Endothelial cell of umbilical vein (primary cell): ENCODE measurements around the gene TSPAN14.

ENCODE experiments used
- EZH2 ChIP-seq: IDR thresholded peaks from 2 replicates; pipeline ENCODE4 v1.6.1; 2012; ENCODE audit warnings: borderline replicate concordance, low read depth, mild to moderate bottlenecking, moderate library complexity, low read length, inconsistent platforms; ENCODE audit not compliant: severe bottlenecking
- JUN ChIP-seq: IDR thresholded peaks from 2 replicates; pipeline ENCODE4 v1.6.1; 2011; ENCODE audit warnings: borderline replicate concordance, low read depth; ENCODE audit not compliant: insufficient read length, insufficient read depth
- POLR2A ChIP-seq: IDR thresholded peaks from 2 replicates; pipeline ENCODE4 v1.6.1; 2012; ENCODE audit warnings: low read depth, mild to moderate bottlenecking, control low read depth, low read length
- POLR2AphosphoS5 ChIP-seq: IDR thresholded peaks from 2 replicates; pipeline ENCODE4 v1.6.1; 2012; ENCODE audit warnings: low read depth, mild to moderate bottlenecking, control low read depth, low read length, moderate library complexity; ENCODE audit not compliant: insufficient read depth
- TF ChIP-seq, protein P1 (sequence below), 2 donors: IDR thresholded peaks; 1 replicate in 1 of 2; 2 replicates in 1 of 2; pipeline ENCODE4 v1.5.1; 2011; ENCODE audit warnings: low read length in 2 of 2, mild to moderate bottlenecking in 2 of 2, moderate library complexity in 2 of 2, control low read depth in 1 of 2, inconsistent platforms in 1 of 2, low read depth in 1 of 2; ENCODE audit not compliant: insufficient read depth in 1 of 2; ENCODE audit errors: extremely low read depth in 1 of 2

DNA sequence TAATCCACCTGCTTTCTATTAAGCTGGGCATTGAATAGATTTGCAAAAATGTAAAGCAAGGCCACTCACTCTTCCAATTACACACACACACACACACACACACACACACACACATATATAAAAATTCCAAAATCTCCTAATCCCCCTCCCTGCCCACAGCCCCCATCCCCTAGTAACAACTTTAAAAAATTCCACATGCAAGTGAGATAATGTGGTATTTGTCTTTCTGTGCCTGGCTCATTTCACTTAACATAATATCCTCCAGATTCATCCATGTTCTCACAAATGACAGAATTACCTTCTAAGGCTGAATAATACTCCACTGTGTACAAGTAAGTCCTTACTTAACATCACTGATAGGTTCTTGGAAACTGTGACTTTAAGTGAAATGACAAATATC, 107.8 kb downstream of the TSPAN14 start:
- TF ChIP-seq JUN (no peak), POLR2AphosphoS5 (no peak), EZH2 (no peak), POLR2A (no peak)
- TF ChIP-seq, protein P1, sequence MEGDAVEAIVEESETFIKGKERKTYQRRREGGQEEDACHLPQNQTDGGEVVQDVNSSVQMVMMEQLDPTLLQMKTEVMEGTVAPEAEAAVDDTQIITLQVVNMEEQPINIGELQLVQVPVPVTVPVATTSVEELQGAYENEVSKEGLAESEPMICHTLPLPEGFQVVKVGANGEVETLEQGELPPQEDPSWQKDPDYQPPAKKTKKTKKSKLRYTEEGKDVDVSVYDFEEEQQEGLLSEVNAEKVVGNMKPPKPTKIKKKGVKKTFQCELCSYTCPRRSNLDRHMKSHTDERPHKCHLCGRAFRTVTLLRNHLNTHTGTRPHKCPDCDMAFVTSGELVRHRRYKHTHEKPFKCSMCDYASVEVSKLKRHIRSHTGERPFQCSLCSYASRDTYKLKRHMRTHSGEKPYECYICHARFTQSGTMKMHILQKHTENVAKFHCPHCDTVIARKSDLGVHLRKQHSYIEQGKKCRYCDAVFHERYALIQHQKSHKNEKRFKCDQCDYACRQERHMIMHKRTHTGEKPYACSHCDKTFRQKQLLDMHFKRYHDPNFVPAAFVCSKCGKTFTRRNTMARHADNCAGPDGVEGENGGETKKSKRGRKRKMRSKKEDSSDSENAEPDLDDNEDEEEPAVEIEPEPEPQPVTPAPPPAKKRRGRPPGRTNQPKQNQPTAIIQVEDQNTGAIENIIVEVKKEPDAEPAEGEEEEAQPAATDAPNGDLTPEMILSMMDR (IDR thresholded peaks at IDR 0.05; ENCODE audit: extremely low read depth in 1 of 2, insufficient read depth in 1 of 2, low read depth in 1 of 2, low read length in 2 of 2) = no peak
